Peyer's patch (tissue), 4 donors: ENCODE data around the gene GALR2. TPM values are rescaled to one million over a fixed set of nuclear protein-coding genes. Genes with fewer than 3 reads are reported as not detected.

Experiments used
- DNase-seq, 3 donors: peaks; one replicate each; pipeline ENCODE4 v3.0.0-alpha.2; 2017 to 2019
- H3K27ac ChIP-seq, 4 donors: fragments of 200-600 bp; sonication (generic); one replicate each; pipeline ENCODE4 v1.5.1; 2016 to 2019
- H3K27me3 ChIP-seq, 2 donors: fragments of 200-600 bp; sonication (generic); one replicate each; pipeline ENCODE4 v1.5.1; 2019
- H3K36me3 ChIP-seq, 3 donors: fragments of 200-600 bp; sonication (generic); one replicate each; pipeline ENCODE4 v1.5.1; 2016 to 2019
- H3K4me1 ChIP-seq, 4 donors: fragments of 200-600 bp; sonication (generic); one replicate each; pipeline ENCODE4 v1.5.1; 2016 to 2019
- H3K4me3 ChIP-seq, 4 donors: fragments of 200-600 bp; sonication (generic); 1 replicate in 3 of 4; 2 replicates in 1 of 4; pipeline ENCODE4 v1.5.1; 2016 to 2019; ENCODE audit warnings: mild to moderate bottlenecking in 1 of 4
- H3K9me3 ChIP-seq, 4 donors: fragments of 200-600 bp; sonication (generic); one replicate each; pipeline ENCODE4 v1.5.1; 2016 to 2019; ENCODE audit warnings: mild to moderate bottlenecking in 1 of 4
- CTCF ChIP-seq, 6 experiments: fragments of 450-650 bp in 4 of 6; fragments of 200-600 bp in 2 of 6; sonication (generic) in 1 of 6; IDR thresholded peaks; one replicate each; pipeline ENCODE4 v1.5.1; 2017 to 2019; ENCODE audit warnings: antibody characterized with exemption in 6 of 6, mild to moderate bottlenecking in 3 of 6, moderate library complexity in 1 of 6
- POLR2A ChIP-seq, 2 donors: fragments of 450-650 bp; IDR thresholded peaks; one replicate each; pipeline ENCODE4 v1.5.1; 2017; ENCODE audit warnings: antibody characterized with exemption in 2 of 2, mild to moderate bottlenecking in 2 of 2, moderate library complexity in 2 of 2
- total RNA-seq, 4 donors: library from RNA; depleted of rRNA; stranded (reverse); fragments of >200 nt; gene quantifications; one replicate each; pipeline ENCODE4 v1.1.0, GENCODE V29; 2016

Gene GALR2
- total RNA-seq, 4 donors from 2014 or later, result 0.95 TPM; not detected in 3

GRCh38 chr17:76083536-76084182 is 9.1 kb downstream of the GALR2 start:
- Histone ChIP-seq H3K9me3 (no peaks in the 10 kb centered on the region), H3K27me3 (peaks cover 0 to 6% of the 10 kb centered on the region in 2 donors), H3K36me3 (peaks cover 0 to 63% (median 0%) of the 10 kb centered on the region in 3 donors), H3K4me1 (peaks cover 0 to 11% (median 0%) of the 10 kb centered on the region in 4 donors), H3K27ac (no peak overlapping the region), H3K4me3 (no peak overlapping the region)
- DNase-seq, result peak in 1 of 3 donors; percentile 46
- TF ChIP-seq POLR2A (IDR thresholded peaks at IDR 0.05) (no peak), CTCF (IDR thresholded peaks at IDR 0.05) (no peak)

- Histone ChIP-seq H3K4me3 (no peak overlapping the region), H3K36me3 (peaks cover 0 to 79% (median 0%) of the 10 kb centered on the region in 3 donors), H3K4me1 (peaks cover 0 to 2% (median 0%) of the 10 kb centered on the region in 4 donors), H3K27ac (no peak overlapping the region), H3K9me3 (no peaks in the 10 kb centered on the region), H3K27me3 (no peaks in the 10 kb centered on the region)
- DNase-seq, result no peak
- no peak for TF ChIP-seq POLR2A (IDR thresholded peaks at IDR 0.05)
- TF ChIP-seq CTCF (IDR thresholded peaks at IDR 0.05), result no peak
Measured at GRCh38 chr17:76085066-76085730, 10.6 kb downstream of the GALR2 start.

GRCh38 chr17:76085731-76086366 is 11.3 kb downstream of the GALR2 start:
- Histone ChIP-seq H3K9me3 (no peaks in the 10 kb centered on the region), H3K27me3 (no peaks in the 10 kb centered on the region), H3K4me3 (no peak overlapping the region), H3K27ac (no peak overlapping the region), H3K36me3 (peaks cover 0 to 85% (median 0%) of the 10 kb centered on the region in 3 donors), H3K4me1 (no peaks in the 10 kb centered on the region)
- no peak for DNase-seq
- no peak for TF ChIP-seq CTCF (IDR thresholded peaks at IDR 0.05)

GRCh38 chr17:76086384-76086783 is 11.8 kb downstream of the GALR2 start:
- Histone ChIP-seq H3K27me3 (no peaks in the 10 kb centered on the region), H3K4me1 (no peaks in the 10 kb centered on the region), H3K4me3 (no peak overlapping the region), H3K9me3 (no peaks in the 10 kb centered on the region), H3K27ac (no peak overlapping the region), H3K36me3 (peaks cover 0 to 90% (median 0%) of the 10 kb centered on the region in 3 donors)
- TF ChIP-seq POLR2A (IDR thresholded peaks at IDR 0.05), result no peak
- TF ChIP-seq CTCF (IDR thresholded peaks at IDR 0.05), result no peak
- DNase-seq, result no peak

GRCh38 chr17:76087531-76087930 is 12.9 kb downstream of the GALR2 start:
- no peak overlapping the region for H3K27ac ChIP-seq
- no peak for TF ChIP-seq CTCF (IDR thresholded peaks at IDR 0.05)
- no peak for TF ChIP-seq POLR2A (IDR thresholded peaks at IDR 0.05)
- peaks cover 0 to 96% (median 0%) of the 10 kb centered on the region in 3 donors for H3K36me3 ChIP-seq
- no peaks in the 10 kb centered on the region for H3K27me3 ChIP-seq
- no peaks in the 10 kb centered on the region for H3K4me1 ChIP-seq
- no peak for DNase-seq
- no peaks in the 10 kb centered on the region for H3K9me3 ChIP-seq
- no peak overlapping the region for H3K4me3 ChIP-seq
